GM19455 (cell line): ENCODE data around the gene UBE4A.

Source experiments
- ATAC-seq: cut with Tn5 transposase; IDR thresholded peaks from one replicate; pipeline ENCODE4 v1.9.1; 2021; ENCODE audit not compliant: unreplicated experiment

UBE4A gene

DNA sequence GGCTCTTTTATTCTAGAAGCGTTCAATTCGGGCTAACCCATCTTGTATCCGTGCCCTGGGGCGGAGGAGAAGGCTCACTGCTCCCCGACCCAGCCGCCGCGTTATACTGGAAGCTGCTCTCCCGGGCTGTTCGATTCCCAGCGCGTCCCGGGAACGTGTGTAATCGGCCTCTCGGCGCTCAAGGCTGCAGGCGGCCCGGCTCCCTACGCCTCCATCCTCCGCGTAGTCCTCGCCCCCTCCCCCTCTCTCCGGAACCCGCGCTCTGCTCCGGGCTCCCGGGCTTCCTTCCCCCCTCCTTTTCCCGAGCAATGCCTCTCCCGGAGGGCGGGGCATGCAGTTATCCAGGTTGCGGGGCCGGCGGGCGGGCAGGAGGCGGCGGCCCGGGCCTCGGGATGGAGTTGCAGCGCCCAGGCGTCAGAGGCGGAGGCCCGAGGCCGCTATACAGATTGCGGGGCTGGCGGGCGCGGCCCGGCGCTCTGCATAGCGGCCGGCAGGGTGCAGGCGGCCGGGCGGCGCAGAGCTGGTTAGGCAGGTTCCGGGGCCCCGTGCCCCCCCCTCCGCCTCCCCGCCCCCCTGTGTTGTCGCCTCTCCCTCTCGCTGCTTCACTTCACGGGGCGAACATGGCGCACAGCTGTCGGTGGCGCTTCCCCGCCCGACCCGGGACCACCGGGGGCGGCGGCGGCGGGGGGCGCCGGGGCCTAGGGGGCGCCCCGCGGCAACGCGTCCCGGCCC is 76.7 kb downstream of the UBE4A start, which contains the start of gene KMT2A:
Gene KMT2A (plus strand): TSS at position 600 of the 732 bp plus-strand sequence. CDS start 21 bp downstream, at position 621.
- ATAC-seq: peak; percentile 46

DNA sequence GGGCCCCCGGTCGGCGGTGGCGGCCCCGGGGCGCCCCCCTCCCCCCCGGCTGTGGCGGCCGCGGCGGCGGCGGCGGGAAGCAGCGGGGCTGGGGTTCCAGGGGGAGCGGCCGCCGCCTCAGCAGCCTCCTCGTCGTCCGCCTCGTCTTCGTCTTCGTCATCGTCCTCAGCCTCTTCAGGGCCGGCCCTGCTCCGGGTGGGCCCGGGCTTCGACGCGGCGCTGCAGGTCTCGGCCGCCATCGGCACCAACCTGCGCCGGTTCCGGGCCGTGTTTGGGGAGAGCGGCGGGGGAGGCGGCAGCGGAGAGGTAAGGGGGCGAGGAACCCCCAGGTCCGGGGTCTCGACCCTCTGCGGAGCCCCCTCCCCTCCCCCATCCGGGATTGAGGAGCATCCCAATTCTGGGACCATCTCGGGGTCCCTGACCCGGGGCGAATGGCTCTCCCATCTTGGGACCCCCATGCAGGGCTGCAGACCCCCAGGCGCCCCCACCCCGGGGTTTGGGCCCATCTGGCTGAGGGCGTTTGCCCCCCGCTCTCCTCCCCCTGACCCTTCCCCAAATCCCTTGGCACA is 77.3 kb downstream of the UBE4A start:
- ATAC-seq: peak; percentile 8

DNA sequence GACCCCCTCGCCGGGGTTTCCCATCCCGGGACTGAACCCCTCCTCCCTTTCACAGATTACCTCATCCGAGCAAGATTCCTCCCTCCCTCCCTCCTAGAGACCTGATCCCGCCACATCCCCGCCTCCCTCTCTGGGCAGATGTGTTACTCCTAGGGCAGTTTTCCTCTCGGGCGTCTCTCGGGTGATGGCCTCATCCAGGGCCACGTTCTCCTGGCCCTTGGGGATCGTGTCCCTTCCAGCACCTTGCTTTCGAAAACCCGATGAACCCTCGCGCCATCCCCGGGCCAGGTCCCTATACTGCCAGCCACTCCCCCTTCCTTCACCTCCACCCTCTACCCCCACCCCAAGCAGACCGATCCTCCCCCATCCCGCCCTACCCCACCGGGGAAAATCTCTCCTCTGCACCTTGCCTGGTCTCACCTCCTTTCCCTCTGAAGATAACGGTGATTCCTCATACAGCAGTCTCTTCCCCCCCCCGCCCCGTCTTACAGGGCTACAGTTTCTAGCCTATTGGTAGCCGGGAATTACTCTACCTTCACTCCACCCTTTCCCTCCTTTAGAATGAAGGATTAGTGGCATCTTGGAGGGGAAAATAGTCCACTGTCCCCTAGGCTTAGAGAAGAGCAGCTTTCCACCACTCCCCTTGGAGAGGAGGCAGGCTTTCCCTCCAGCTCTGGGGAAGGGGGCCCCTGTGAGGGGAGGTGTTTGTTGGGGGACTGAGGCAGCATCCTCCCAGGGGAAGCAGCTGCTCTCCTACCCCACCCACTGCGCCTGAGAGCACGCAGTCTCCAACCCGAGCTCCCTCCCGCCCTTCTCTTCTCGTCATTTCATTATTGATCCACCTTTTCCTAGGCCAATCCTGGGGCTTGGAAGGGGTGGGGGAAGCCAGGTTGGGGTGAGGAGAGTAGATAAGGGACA is 78.1 kb downstream of the UBE4A start:
- no peak for ATAC-seq

DNA sequence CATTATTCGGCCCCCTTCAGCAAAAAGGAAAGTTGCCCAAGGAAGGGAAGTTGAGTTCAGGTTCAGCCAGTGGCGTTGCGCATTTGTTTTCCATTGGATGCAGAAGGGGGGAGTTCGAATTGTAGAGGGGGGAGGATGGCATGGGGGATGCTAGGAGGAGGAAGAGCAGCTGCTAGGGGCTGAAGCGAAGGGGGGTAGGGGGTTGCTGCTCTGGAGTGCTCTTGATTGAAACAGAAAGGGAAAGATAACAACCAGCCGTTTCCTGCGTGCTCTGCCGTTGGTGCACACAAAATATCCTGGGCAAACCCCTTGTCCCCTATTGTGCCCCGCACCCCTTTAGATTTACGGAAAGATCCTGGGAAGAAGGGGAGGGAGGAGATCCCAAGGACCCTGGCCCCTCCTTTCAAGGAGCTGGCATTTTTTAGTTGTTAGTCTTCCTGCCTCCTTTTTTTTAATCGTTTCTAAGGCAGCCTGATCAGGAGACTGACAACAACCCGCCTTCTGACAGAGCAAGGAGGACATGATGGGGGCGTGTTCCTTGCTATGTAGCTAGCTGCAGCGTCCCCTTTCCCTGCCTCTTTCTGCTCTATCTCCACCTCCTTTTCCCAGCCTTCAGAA is 79.0 kb downstream of the UBE4A start:
- no peak for ATAC-seq

DNA sequence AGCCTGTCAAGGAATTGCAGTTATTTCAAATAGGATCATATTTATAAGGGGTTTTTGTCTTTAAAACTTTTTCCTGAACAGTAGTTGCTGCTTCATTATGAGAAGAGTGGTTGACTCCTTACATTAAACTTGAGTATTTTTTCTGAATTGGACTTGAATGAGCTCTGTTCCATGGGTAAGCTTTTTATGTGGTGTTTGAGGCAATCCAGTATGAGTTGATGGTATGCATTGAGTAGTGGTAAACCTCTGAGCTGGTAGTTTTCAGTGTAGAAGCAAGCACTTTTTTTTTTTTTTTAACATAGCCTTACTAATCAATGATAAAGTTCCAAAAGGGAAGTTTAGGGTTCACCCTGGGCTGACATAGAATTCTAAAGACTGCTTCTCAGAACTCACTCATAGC is 80.2 kb downstream of the UBE4A start:
- ATAC-seq: no peak

DNA sequence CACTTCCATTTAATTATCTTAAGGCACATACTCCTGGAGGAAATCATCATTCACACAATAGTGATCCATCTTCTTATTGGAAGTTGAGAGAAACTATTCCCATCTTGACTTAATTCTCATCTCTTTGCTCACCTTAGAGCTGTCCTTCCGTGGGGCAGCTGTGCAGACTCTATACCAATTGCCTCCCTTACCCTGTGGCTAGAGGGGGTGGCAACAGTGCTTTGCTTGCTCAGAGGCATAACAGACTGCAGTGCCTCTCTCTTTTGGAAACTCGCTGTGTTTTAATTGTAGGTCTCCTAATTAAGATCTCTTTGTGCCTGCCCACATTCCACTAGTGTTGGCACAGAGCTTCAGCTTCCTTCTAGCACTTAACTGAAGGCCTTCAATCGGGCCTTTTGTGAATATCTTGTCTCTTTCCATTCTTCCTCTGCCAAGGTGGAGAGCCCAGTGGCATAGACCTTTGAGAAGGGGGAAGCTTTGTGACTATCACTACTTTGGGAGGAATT is 82.4 kb downstream of the UBE4A start:
- no peak for ATAC-seq

DNA sequence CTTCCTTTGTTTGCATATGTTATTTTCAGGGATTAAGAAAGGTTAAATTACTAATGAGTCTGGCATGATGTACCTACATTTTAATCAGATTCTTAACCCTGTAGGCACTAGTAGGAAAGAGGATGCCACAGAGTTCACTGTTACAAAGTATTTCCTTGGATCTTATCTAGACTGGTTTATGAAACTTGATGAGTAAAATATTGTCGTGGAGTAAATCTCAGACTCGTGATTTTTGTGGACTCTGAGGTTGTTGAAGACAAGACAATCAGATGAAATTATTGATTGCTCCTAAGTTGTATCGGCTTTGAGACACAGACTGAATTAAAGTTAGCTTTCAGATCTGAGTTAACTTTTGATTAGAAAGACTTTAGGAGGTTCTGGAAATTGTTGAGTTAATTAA is 82.9 kb downstream of the UBE4A start:
- no peak for ATAC-seq

DNA sequence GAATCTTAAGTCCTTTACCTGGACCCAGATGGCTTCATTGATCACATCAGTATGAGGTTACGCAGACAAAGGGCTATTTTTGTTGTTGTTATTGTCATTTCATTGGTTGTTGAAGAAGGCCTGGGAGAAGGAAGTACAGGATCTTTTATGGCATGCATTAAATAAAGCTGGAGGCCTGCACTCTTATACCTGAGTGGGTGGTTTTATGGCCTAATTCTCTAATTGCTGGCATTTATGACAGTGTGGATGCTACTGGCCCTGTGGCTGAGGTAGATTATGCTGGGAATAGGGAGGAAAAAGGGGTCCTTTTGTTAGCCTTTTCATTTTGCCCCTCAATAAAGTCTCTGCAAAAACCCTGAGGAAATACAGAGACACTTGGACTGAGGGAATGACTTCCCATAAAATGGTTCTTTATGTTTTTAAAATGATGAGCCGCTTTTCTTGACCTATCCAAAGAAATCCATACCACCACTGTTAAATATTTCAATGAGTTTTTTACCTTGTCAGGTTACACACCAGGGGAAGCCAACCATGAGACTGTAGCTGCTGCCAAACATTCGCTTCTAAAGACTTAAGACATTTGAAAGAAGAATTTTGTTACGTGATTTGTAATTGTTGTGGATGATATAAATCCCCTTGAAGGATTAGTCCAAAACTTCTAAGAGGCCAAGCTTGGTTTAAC is 83.6 kb downstream of the UBE4A start:
- ATAC-seq: no peak

DNA sequence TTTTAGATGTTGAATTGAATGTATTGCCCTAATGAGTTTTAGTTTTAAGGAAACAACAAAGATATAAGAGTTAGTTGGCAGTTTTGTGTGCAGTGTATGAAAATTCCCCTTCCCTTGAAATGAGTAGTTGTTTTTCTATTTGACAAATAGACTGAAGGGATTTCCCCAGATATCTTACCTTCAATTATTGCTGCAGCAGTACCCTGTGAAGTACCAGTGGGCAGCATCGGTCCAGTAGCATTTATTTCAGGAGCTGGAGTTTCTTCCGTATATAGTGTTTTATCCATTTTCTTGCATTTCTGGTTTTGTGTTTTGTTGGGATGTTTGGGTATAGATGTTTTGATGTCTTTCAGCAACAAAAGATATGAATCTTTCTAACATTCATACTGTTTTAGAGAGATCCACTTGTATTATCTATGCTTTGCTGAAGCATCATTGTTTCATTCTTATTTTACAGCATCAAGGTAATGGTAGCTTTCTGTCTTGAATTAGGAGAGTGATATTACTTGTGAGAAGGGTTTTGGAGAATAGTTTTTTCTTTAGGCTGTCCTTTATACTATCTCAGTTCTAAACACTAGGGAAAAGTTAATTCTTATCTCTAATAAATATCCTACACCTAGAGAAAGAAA is 84.3 kb downstream of the UBE4A start:
- ATAC-seq: no peak

DNA sequence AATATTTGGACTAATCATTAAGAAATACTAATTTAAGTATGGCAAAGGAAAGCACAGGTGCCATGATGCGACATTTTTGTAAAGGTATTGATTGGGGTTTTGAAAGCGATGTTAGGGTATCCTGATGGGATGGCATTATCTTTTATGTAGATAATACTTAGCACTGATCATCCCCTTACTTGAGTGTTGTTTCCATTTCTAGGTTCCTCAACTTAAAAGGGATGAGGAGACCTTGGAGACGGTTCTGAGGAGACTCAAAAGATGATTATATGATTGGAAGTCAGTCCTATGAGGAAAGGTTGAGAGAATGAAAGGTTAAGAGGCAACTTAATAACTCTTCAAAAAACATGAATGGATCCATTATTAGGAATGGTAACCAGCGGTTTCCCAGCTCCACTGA is 88.0 kb downstream of the UBE4A start:
- ATAC-seq: no peak

DNA sequence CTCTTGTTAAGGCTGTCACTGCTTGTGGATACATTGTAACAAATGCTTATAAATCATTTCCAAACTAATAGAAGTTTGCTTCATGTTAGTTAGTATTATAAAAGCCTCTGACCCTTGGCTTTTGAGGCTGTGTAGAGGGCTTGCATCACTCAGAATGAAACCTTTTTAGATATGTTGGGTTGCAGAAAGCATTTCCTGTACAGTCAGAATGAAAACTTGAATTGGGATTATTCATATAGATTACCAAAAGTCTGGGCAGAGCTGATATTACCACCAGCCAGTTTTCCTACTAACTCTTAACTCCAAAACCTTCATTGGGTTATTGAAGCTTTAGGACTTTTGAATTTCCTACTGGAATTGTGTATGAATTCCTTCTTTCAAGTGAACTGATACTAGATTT is 88.9 kb downstream of the UBE4A start:
- peak; percentile 68 for ATAC-seq
